ENCODE data around the gene PHKG1.
"Not testable (repeated sequence)": the region's sequence is repeated elsewhere in the genome, so short reads cannot be mapped to it uniquely, and the experiment has no call there.

PHKG1 gene

DNA sequence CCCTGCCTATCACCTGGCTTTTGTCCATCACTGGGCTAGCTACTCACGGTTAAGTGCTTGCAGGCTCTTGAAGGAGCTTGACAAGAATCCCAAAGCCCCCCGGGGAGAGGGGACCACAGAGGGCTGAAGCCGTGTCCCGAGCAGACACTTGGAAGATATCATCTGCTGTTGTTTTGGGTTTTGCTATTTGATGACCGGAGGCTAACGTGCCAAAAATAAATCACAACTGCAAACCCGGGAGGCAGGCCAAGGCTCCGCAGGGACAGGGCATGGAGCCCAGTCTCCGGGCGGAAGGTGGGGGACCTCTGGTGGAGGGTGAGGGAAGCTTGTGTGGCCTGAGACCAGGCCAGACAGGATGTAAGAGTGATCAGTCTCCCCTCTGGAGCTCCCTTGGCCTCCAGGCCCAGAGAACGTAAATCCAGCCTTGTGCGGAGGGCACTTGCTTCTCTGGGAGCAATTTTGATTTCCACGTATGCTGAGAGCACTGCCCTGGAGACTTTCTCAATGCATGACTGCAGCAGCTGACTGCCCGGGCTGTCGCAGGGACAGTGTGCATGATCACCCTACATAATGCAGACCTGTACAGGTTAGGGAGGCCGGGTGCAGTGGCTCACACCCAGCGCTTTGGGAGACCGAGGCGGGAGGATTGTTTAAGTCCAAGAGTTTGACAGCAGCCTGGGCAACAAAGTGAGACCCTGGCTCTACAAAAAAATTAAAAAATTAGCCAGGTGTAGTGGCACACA is at the start of gene PHKG1:
TSS of gene PHKG1 (minus strand) at position 164 of the 743 bp plus-strand sequence. CDS start 4,011 bp downstream, outside the sequence.
- peak; percentile 59 to 82 for DNase-seq

DNA sequence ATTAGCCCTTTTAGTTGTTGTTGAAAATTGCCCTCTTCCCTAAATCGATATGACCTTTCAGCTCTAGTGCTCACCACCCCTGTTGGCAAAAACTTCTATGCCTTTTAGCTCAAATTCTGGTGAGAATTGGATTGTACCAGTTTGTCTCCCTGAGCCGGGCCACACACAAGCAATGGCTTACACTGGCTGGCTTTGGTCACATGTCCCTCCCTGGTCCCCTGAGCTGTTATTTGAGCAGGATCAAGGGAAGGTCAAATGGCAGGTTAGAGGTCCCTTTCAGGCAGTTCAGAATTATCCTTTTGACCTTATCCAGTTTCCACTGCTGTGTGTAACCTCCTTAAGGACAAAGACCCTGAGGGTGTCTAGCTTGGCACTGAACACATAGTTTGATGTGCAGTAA is 38.3 kb upstream of the PHKG1 start:
- not testable (repeated sequence) for DNase-seq

DNA sequence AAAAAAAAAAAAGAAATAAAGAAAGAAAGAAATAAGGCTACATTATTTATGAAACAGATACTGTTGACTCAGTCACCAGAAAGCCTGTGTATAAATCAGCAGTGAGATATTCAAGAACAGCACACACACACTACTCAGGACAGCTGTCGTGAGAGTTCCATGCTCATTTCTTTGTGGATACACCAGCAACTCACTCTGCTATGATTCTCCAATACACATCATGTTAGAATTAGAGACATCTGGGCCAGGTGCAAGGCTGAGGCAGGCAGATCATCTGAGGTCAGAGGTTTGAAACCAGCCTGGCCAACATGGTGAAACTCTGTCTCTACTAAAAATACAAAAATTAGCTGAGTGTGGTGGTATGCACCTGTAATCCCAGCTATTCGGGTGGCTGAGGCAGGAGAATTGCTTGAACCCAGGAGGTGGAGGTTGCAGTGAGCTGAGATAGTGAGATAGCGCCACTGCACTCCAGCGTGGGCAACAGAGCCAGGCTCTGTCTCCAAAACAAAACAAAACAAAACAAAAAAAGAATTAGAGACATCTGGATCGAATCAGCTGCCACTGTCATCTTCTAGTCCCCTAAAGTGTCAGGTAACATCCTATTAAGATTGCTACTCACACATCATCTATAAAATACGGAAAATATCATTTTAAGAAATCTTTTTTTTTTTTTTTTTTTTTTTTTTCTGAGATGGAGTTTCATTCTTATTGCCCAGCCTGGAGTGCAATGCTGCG is 34.7 kb upstream of the PHKG1 start:
- no peak for DNase-seq

GRCh38 chr7:56125831-56126230 is 33.1 kb upstream of the PHKG1 start:
- no peak for DNase-seq

- no peak for DNase-seq
Measured at GRCh38 chr7:56124981-56125380, 32.2 kb upstream of the PHKG1 start.

GRCh38 chr7:56121440-56121839 is 28.7 kb upstream of the PHKG1 start:
- DNase-seq, result no peak

GRCh38 chr7:56115852-56116538 is 23.2 kb upstream of the PHKG1 start, which contains the start of gene NUPR2:
TSS of gene NUPR2 (minus strand) at chr7:56116417. CDS start at chr7:56116314, 103 bp downstream.
- DNase-seq, result no peak

DNA sequence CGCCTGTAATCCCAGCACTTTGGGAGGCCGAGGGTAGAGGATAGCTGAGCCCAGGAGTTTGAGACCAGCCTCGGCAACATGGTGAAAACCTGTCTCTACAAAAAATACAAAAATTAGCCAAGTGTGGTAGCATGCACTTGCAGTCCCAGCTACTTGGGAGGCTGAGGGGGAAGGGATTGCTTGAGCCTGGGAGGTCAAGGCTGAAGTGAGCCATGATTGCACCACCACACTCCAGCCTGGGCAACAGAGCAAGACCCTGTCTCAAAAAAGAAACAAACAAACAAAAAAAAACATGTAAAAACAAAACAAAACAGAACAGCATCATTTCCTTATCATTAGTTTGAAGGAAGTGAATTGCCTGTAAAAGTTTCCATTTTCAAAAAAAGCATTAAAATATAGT is 19.5 kb upstream of the PHKG1 start:
- DNase-seq, result not testable (repeated sequence)

DNA sequence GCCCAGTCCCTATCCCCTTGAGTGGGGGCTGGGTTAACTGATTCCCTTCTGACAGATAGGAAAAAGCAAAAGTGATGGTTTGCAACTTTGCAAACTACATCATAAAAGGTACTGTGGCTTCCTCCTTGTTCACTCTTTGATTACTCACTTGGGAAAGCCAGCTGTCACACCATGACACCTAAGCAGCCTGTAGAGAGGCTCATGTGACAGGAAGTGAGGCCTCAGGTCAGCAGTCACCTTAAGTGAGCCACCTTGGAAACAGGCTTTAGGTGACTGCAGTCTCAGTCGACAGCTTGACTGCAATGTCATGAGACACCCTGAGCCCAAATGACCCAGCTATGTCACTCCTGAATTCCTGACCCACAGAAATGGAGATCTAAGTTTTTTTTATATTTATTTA is 17.9 kb upstream of the PHKG1 start:
- DNase-seq, result no peak

- no peak for DNase-seq
Measured at GRCh38 chr7:56107954-56108258, 15.2 kb upstream of the PHKG1 start.

DNA sequence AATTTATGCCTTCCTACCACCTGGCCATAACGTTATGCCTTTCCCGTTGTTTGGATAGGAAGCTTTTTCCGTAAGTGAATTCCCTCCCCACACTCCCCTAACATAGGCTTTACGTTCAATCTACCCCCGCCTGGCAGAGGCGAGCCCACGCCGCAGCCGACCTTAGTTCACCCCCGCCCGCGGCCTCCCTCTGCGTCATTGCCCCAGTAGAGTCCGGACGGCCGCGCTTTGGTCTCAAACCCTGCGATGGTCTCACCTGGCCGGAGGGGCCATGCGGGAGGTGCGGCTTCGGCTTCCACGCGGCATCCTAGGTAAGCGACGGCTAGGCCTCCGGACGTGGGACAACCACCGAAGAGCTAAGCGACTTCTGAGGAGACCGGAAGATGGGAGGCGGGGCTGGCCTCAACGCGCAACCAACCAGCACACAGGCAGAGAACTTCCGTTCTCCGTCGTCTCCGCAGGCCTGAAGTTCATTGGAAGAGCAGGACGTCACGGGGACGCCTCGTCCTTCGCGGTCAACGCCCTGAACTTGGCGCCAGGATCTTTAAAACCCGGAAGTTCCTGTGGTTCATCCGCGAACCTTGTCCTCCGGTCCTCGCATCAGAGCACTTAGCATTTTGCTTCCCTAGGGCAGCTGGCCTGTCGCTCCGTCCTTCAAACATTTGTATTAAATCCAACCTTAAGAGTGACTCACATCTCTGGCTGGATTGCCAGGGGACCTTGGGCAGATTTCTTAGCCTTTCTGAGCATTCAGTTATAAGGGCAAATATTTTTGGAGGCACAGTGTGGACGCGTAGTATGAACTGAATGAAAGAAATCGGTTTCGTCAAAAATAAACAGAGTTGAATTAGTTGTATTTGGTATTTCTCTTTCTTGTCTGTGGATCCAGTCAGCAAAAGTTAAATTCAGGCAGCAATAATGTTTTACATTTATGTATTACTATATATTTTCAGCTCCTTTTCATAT is 13.6 kb upstream of the PHKG1 start, which contains the start of gene CHCHD2:
TSS of gene CHCHD2 (minus strand) at position 369 of the 966 bp plus-strand sequence. CDS start at position 306, 63 bp downstream.
- DNase-seq, result peak; percentile 100

DNA sequence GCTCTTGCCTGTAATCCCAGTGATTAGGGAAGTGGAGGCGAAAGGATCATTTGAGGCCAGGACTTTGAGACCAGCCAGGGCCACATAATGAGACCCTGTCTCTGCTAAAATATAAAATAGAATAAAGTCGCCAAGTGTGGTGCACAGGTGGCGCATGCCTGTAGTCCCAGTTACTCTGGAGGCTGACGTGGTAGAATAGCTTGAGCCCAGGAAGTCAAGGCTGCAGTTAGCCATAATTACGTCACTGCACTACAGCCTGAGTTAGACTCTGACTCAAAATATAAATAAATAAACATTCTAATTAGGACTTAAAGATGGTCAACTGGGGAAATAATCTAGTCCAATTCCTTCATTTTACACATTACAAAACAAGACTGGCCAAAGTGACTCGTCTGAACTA is 12.8 kb upstream of the PHKG1 start:
- DNase-seq, result peak; percentile 24 to 48

DNA sequence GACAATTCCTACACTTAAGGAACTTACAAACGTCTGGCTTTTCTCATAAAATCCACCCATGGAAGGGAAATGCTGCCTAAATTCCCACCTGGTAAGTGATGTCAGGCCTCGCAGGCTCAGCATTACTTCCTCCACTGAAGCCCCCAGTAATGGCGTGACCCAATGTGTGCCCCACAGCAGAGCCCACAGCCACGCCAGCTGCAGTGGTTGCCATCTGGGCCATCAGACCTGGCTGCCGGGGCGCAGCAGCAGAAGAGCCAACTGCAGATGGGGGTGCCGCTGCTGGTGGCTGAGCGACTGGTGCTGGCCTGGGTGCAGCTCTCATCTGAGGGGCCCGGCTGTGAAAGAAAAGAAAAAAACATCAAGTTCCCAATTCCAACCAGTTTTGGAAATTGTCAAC is 11.4 kb upstream of the PHKG1 start:
- DNase-seq, result not testable (repeated sequence)

DNA sequence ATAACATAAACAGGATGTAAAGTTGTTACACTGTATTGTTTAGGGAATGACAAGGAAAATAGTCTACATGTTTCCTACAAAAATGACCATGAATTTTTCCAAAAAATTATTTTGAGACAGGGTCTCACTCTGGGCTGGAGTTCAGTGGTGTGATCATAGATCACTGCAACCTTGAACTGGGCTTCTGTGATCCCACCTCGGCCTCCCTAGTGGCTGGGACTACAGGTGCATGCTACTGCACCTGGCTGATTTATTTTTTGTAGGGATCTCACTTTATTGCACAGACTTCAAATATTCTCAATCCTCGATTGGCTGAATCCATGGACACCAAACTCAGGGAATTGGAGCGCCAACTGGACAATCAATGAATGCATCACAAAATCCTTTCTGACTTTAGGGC is 6.9 kb upstream of the PHKG1 start:
- no peak for DNase-seq

GRCh38 chr7:56098187-56099008 is 5.6 kb upstream of the PHKG1 start:
- DNase-seq, result not testable (repeated sequence)

GRCh38 chr7:56097700-56098099 is 4.9 kb upstream of the PHKG1 start:
- DNase-seq, result no peak

DNA sequence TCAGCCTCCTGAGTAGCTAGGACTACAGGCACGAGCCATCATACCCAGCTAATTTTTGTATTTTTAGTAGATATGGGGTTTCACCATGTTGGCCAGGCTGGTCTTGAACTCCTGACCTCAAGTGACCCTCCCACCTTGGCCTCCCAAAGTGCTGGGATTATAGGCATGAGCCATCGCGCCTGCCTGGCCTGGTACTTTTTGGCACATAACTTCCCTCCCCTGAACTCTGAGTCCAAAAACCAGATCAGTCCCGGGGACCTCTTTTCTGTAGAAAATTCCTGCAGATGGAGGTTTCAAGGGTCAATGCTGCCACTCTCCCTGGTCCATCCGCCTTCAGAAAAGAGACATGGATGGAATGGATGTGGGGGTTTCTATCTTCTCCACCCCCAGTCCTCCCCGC is 364 bp downstream of the PHKG1 start:
- not testable (repeated sequence) for DNase-seq

DNA sequence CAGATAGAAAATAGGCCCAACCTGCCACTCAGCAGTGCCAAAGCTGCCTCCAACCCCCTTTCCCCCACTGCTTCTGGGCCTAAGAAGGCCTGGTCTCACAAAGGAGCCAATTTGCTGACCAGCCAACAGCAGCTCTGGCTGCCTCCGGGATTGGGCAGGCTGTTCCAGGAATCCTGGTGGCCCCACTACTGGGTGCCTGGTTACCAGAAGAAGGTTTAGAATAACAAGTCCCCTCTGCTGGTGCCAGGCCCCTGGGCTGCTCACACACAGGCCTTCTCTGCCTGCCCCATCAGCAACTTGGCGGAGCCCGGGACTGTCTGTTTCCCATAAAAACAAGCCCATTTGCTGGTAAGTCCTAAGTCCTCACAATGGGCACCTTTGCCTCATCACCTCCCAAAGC is 1.2 kb downstream of the PHKG1 start:
- DNase-seq, result no peak

DNA sequence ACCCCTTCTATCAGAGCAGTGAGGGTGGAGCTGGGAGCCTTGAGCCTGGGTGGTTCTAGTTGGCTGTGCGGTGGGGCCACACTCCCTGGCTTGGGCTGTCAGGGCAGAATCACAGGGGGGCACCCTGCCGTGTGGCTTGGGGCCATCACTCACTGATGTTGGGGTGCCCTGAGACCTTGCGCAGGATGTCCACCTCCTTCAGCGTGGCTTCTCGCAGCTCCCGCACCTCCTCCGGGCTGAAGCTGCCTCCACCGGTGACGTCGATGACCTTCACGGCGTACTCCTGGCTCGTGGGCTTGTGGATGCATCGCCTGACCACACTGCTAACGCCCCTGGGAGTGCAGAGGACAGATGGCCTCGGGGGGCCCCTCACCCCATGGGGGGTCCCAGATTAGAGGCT is 5.3 kb downstream of the PHKG1 start:
- no peak for DNase-seq

DNA sequence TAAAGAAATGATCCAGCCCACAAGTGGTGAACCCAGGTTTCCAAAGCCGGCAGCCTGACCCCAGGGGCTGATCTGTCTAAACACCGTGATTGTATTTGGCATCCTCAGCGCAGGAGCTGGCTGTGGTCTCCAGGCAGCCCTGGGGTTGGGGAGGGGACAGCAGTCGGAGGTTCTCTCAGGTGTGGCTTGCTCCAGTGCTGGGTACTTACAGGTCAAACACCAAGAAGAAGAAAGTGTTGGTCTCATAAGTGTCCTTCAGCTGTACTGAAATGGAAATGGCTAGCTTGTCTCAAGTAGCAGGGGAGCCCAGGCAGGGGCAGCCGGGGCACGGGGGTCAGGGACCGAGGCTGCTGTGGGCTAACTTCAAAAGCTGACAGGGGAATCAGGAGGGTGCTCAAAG is 6.0 kb downstream of the PHKG1 start:
- no peak for DNase-seq

DNA sequence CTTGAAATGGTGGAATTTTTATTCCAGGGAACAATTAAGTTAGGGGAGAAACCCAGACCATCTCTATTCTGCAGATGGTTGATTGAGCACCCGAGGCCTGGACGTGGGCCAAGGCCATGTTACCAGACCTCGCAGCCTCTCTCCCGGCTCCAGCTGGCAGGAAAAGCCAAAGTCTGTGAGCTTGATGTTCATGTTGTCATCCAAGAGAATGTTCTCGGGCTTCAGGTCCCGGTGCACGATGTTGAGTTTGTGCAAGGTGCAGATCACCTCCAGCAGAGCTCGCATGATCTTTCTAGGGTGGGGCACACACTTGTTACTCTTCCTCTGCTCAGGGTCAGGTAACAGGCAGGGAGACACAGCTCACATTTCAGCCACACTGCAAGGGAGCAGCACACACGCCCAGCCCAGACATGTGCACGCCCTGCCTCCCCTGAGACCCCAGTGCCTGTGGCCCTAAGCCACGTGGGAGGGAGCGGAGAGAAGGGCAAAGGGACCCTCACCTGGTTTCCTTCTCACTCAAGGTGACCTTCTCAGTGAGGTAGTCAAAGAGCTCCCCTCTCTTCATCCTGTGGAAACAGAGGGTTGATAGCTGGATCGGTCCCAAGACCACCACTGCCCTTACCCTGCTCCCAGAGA is 9.5 kb downstream of the PHKG1 start:
- peak; percentile 81 to 85 for DNase-seq
